GM19467 (cell line): ENCODE results near the gene SRGAP1.
"Not testable (repeated sequence)": the region's sequence is repeated elsewhere in the genome, so short reads cannot be mapped to it uniquely, and the experiment has no call there.

Experiments used
- ATAC-seq: cut with Tn5 transposase; IDR thresholded peaks from one replicate; pipeline ENCODE4 v1.9.1; 2021; ENCODE audit warnings: mild to moderate bottlenecking, moderate library complexity; ENCODE audit not compliant: unreplicated experiment

Gene SRGAP1

DNA sequence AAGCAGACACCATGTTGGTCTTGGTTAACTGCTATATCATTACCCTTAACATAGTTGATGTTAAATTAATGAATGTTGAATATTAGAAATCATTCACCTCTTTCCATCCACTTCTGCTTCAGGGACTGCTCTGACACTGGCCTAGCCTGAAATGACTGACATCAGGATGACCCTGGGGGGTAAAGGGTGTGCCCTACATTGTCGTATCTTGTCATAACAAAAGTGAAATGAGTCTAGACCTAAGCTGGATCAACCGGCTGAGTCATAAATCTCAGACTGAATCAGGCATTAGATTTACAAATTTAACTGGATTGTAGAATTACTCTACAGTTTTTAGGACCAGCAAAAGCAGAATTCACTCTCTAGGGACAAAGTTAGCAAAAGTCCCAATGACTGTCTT, 342.3 kb downstream of the SRGAP1 start:
- no peak for ATAC-seq

- no peak for ATAC-seq
Observed at GRCh38 chr12:64187370-64187769, 342.9 kb downstream of the SRGAP1 start.

DNA sequence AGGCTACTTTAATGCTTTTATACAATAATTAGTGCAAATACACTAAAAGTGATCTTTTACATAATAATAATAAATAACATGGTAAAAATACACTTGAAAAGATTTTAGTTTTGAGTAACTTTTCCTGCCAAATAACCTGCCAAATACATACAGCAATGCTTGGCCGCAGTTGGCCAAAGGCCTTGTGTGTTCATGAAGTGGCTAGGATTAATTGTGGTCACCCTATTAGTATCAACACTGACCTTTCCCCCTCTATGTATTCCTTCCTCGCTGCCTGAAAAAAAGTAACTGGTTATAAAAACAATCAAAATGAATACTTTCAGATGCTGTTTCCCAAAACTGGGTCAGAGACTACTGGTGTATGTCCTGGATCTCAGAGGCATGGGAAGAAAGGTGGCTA, 343.3 kb downstream of the SRGAP1 start:
- no peak for ATAC-seq

- no peak for ATAC-seq
Observed at GRCh38 chr12:64189530-64189929, 345.0 kb downstream of the SRGAP1 start.

DNA sequence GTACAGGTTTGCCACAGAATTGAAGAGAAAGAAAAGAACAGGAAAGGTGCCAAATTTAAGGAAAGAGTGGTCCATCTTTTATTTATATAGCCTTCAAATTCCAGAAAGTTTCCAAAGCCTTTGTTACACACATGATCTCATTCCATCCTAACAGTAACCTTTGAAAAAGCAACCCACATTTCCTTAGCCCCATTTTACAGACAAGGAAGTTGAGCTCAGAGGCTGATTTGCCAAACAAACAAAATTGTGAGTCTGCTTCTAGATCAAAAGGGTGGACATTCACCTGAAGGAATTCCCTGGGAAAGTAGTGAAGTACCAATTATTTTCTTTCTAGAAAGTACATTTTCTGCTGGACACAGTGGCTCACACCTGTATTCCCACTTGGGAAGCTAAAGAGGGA, 345.6 kb downstream of the SRGAP1 start:
- ATAC-seq: no peak

DNA sequence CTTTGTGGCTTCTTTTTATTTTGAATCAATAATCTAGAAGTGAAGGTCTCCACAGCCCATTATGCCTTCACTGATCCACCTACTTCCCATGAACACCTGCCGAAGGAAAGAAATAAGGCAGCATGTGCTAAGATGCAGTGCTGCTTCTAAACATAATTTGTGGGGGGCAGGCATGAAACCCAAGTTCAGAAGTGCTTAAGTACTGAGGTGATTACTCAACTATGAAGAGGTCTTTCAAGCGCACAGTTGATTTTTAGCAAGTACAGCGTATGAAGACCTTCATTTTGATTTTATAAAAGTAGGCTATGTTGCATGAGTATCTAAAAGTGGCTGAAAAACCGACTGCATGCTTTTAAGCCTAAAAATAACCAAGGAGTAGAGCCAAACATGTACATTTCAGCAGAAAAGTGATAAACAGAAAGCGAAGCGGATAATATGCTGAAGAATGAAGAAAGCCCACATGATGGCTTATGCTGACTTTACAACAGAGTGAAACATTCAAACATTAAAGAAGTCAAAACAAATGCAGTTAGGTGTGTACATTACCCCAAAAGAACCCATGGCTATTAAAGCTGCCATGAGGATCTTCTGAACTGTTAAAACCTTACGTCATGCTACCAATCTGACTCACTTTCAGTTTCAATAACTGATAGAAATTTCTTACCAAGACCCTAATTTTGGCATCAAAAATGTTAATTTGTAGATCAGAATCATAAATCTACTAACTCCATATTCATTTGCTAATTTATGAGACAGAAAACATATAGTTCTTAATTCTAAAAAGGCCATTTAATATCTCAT, 348.3 kb downstream of the SRGAP1 start:
- ATAC-seq: peak; percentile 93

- no peak for ATAC-seq
Observed at GRCh38 chr12:64193931-64194330, 349.4 kb downstream of the SRGAP1 start.

- ATAC-seq: no peak
Observed at GRCh38 chr12:64194333-64195149, 350.0 kb downstream of the SRGAP1 start.

GRCh38 chr12:64195841-64196240, 351.3 kb downstream of the SRGAP1 start:
- ATAC-seq: not testable (repeated sequence)

DNA sequence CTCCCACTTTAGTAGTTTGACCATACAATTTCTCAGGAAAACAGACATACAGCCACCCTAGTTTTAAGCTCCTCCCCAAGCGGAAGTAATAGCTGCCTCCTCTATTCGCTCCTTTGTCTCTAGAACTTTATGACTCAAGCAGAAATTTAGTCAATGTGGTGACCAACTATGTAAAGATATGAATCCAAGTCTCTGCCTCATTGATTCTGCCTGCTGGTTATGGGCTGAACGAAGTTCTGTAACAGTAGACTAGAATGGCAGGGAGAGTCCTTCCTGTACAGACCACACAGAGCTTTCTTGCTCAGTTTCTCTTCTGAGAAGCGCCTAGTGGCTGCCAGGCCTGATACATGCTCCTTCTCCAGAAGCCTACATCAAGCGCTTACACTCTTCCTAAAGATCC, 358.5 kb downstream of the SRGAP1 start:
- no peak for ATAC-seq

GRCh38 chr12:64203775-64204174, 359.3 kb downstream of the SRGAP1 start:
- no peak for ATAC-seq

DNA sequence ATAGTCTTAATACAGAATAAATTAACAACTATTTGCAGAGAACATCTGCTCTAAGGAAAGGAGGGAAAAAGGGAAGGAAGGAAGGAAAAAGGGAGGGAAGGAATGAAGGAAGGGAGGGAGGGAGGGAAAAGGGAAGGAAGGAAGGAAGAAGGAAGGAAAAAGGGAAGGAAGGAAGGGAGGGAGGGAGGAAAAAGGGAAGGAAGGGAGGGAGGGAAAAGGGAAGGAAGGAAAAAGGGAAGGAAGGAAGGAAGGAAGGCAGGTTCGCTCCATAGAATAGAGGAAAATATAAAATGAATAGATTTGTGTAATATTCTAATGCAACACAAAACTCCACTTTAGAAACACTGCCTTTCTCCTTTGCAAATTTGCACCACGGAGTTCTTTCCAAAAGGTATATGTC, 361.0 kb downstream of the SRGAP1 start:
- no peak for ATAC-seq

DNA sequence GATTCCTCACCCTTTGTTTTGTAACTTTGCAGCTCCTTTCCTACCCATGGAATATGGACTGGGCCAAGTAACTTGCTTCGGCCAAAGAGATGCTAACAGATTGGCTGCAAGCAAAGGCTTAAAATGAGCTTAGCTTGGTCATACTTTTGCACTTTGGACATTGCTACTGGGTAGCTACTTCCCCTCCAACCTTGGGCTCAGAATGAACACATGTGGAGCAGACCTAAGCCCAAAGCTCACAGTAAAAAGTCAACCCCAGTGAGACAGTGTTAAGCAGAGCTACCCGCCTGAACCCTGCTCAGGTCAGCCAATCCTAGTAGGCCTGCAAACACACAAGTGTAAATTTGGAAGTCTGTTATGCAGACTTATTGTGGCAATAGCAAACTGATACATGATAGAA, 363.0 kb downstream of the SRGAP1 start:
- ATAC-seq: no peak
